C4-2B (cell line): ENCODE measurements around the gene ACVRL1.

Experiments used
- ZFX ChIP-seq: fragments of 450-650 bp; IDR thresholded peaks from 2 replicates; pipeline ENCODE4 v1.6.1; 2017
- TF ChIP-seq, protein P1 (sequence below): fragments of 450-650 bp; conservative IDR thresholded peaks from 2 replicates; pipeline ENCODE4 v1.5.1; 2017; ENCODE audit warnings: mild to moderate bottlenecking

DNA sequence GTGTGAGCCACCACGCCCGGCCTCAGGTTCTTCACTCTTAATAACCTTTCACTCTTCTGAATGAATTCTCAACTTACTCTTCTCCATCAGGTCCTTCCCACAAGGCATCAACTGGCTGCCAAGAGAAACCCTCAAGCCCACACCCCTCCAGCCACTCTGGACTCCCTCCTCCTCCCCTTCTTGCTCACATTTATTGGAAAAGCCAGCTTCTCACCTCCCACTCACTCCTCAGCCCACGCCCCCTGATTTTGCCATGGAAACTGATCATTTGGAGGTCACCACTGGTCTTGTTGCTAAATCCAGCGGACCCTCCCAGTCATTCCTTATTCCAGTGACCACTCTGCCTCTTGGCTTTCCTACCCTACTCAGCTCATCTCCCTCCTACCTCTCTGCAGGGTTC is 26.8 kb downstream of the ACVRL1 start:
- TF ChIP-seq, protein P1, sequence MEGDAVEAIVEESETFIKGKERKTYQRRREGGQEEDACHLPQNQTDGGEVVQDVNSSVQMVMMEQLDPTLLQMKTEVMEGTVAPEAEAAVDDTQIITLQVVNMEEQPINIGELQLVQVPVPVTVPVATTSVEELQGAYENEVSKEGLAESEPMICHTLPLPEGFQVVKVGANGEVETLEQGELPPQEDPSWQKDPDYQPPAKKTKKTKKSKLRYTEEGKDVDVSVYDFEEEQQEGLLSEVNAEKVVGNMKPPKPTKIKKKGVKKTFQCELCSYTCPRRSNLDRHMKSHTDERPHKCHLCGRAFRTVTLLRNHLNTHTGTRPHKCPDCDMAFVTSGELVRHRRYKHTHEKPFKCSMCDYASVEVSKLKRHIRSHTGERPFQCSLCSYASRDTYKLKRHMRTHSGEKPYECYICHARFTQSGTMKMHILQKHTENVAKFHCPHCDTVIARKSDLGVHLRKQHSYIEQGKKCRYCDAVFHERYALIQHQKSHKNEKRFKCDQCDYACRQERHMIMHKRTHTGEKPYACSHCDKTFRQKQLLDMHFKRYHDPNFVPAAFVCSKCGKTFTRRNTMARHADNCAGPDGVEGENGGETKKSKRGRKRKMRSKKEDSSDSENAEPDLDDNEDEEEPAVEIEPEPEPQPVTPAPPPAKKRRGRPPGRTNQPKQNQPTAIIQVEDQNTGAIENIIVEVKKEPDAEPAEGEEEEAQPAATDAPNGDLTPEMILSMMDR = no peak
- TF ChIP-seq ZFX = no peak
